Karpas-422 (cell line): ENCODE measurements around the gene SMYD3. TPM values are rescaled to one million over a fixed set of nuclear protein-coding genes. Genes with fewer than 3 reads are reported as not detected.

ENCODE experiments used
- DNase-seq: peaks from one replicate; pipeline ENCODE4 v3.0.0-alpha.2; 2015
- H2AFZ ChIP-seq: fragments of 200-600 bp; sonication (generic); 2 replicates; pipeline ENCODE4 v1.6.1; 2014; ENCODE audit warnings: antibody characterized with exemption, low read length, mixed read lengths
- H3K27ac ChIP-seq: fragments of 200-600 bp; sonication (generic); 2 replicates; pipeline ENCODE4 v1.5.1; 2014; ENCODE audit warnings: mild to moderate bottlenecking, low read length, moderate library complexity
- H3K27me3 ChIP-seq: fragments of 200-600 bp; sonication (generic); 2 replicates; pipeline ENCODE4 v1.6.1; 2014; ENCODE audit warnings: low read length, mixed read lengths
- H3K36me3 ChIP-seq: fragments of 200-600 bp; sonication (generic); 2 replicates; pipeline ENCODE4 v1.6.1; 2014; ENCODE audit warnings: low read length, mixed read lengths; ENCODE audit not compliant: insufficient read depth
- H3K4me1 ChIP-seq: fragments of 200-600 bp; sonication (generic); 2 replicates; pipeline ENCODE4 v1.6.1; 2014; ENCODE audit warnings: mild to moderate bottlenecking, low read length, mixed read lengths
- H3K4me2 ChIP-seq: fragments of 200-600 bp; sonication (generic); 2 replicates; pipeline ENCODE4 v1.6.1; 2014; ENCODE audit warnings: low read length, low read depth, mild to moderate bottlenecking; ENCODE audit not compliant: poor library complexity, severe bottlenecking
- H3K4me3 ChIP-seq: fragments of 200-600 bp; sonication (generic); 2 replicates; pipeline ENCODE4 v1.5.1; 2014; ENCODE audit warnings: mild to moderate bottlenecking, antibody characterized with exemption, low read length, mixed read lengths
- H3K79me2 ChIP-seq: fragments of 200-600 bp; sonication (generic); 2 replicates; pipeline ENCODE4 v1.6.1; 2014; ENCODE audit warnings: mild to moderate bottlenecking, low read length, mixed read lengths
- H3K9ac ChIP-seq: fragments of 200-600 bp; sonication (generic); 2 replicates; pipeline ENCODE4 v1.6.0; 2014; ENCODE audit warnings: low read length
- H3K9me2 ChIP-seq: fragments of 200-600 bp; sonication (generic), shearing (Covaris generic); replicated peaks from 2 replicates; pipeline ENCODE4 v1.6.0; 2014; ENCODE audit warnings: mild to moderate bottlenecking, low read length, moderate library complexity; ENCODE audit not compliant: insufficient read depth
- H3K9me3 ChIP-seq: fragments of 300-700, 200-600 bp; sonication (generic); 2 replicates; pipeline ENCODE4 v1.6.1; 2014; ENCODE audit warnings: low read length, mixed read lengths
- H4K20me1 ChIP-seq: fragments of 200-600 bp; sonication (generic); 2 replicates; pipeline ENCODE4 v1.6.1; 2014; ENCODE audit warnings: mild to moderate bottlenecking, antibody characterized with exemption, low read length, low read depth; ENCODE audit not compliant: insufficient read depth
- total RNA-seq: library from RNA; depleted of rRNA; stranded (reverse); fragments of >200 nt; shearing (Covaris generic); gene quantifications from 2 replicates; pipeline ENCODE4 v1.2.3, GENCODE V29; 2014; ENCODE audit warnings: low replicate concordance

SMYD3 gene
- total RNA-seq, 1 experiment from 2014 or later: 67.1 TPM

DNA sequence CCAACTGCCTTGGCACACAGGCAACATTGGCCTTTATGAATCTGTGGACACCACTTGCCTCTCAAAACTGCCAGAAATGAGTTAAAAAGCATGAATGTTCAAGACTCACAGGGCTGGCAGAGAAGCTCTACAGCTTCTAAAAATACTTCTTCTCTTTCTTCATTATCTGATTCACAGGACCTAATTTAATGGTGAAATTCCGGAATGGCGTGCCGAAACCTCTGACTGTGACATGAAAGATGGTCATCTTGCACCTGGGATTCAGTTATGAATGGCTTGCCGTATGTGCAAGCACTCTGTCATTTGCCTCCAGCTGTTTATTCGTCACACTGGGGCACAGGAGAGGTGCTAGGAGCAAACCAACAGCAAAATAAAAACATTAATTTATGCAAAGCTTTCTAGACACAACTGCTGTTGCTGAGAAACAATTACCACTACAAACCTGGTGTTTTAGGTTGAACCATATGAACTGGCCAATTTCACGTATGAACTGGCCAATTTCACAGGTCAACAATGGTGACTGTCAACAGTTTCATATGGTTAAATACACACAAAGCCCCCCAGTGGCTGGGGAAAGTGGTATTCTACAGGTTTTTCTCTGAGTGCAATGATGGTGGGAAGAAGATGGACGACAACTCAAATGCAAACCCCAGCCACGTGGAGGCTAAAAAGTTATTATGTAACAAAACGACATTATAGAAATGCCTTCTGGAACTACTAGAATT is 704.0 kb downstream of the SMYD3 start:
- H3K79me2 ChIP-seq: no peaks in the 10 kb centered on the region
- no peak overlapping the region for H3K9ac ChIP-seq
- H3K9me2 ChIP-seq: no peaks in the 10 kb centered on the region
- no peak overlapping the region for H3K4me3 ChIP-seq
- peaks cover 47% of the 10 kb centered on the region for H3K4me1 ChIP-seq
- no peaks in the 10 kb centered on the region for H3K9me3 ChIP-seq
- H2AFZ ChIP-seq: no peak overlapping the region
- H3K36me3 ChIP-seq: no peaks in the 10 kb centered on the region
- no peaks in the 10 kb centered on the region for H3K27me3 ChIP-seq
- H4K20me1 ChIP-seq: no peaks in the 10 kb centered on the region
- H3K4me2 ChIP-seq: no peak overlapping the region
- no peak overlapping the region for H3K27ac ChIP-seq
- DNase-seq: no peak

DNA sequence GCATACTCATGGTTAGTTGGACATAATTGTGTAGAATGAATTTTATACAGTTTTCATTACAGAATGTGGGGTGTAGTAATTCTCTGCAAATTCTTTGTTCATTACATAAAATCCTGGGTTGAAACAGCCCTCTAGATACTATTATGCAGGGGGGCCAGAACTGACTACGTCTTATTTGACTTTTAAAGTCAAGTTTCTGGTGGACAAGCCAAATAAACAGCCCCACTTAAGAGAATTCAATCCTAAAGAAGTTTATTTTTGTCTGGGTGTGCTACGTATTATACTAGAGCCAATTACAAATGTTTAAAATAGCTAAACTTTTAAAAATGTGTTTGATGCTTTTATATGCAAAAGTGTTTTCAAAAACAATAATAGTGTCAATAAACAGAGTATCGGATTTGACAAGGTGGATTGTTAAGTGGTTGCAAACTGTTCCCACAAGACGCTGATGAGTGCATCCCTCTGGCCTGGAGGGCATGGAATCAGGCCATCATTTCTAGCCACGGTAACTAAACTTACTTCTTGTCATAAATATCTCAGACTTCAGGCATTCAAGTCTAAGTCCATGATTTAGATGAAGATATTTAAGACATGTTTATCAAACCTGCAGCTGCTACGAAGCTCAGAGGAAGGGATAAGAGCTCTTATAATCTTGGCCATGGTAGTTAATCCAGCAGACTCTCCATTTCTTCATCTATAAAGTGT is 706.0 kb downstream of the SMYD3 start:
- Histone ChIP-seq H3K4me3 (no peak overlapping the region), H3K27ac (no peak overlapping the region), H3K9ac (no peak overlapping the region), H3K36me3 (no peaks in the 10 kb centered on the region), H3K4me1 (peaks cover 28% of the 10 kb centered on the region), H4K20me1 (no peaks in the 10 kb centered on the region), H3K27me3 (no peaks in the 10 kb centered on the region), H3K9me3 (no peaks in the 10 kb centered on the region), H3K9me2 (no peaks in the 10 kb centered on the region), H2AFZ (no peak overlapping the region), H3K4me2 (no peak overlapping the region), H3K79me2 (no peaks in the 10 kb centered on the region)
- DNase-seq: no peak

DNA sequence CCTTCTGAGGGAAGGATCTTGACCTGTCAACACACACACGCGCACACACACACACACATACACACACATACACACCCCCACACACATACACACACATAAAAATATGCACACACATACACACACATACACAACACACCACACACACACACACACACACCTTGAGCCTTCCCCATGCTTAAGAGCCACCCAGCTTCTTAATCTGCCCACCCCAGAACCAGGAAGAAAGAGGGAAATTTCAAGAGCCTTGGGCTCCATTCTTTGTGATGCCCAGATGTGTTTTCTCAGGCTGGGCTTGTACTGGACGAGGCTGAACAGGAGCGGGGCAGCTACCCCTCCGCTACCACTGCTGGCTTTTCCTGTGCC is 708.7 kb downstream of the SMYD3 start:
- no peak overlapping the region for H2AFZ ChIP-seq
- no peaks in the 10 kb centered on the region for H4K20me1 ChIP-seq
- H3K27me3 ChIP-seq: no peaks in the 10 kb centered on the region
- no peak overlapping the region for H3K4me2 ChIP-seq
- H3K9me3 ChIP-seq: no peaks in the 10 kb centered on the region
- peaks cover 27% of the 10 kb centered on the region for H3K4me1 ChIP-seq
- no peak overlapping the region for H3K9ac ChIP-seq
- H3K4me3 ChIP-seq: no peak overlapping the region
- no peaks in the 10 kb centered on the region for H3K9me2 ChIP-seq
- no peaks in the 10 kb centered on the region for H3K36me3 ChIP-seq
- no peak for DNase-seq
- no peak overlapping the region for H3K27ac ChIP-seq
- no peaks in the 10 kb centered on the region for H3K79me2 ChIP-seq

DNA sequence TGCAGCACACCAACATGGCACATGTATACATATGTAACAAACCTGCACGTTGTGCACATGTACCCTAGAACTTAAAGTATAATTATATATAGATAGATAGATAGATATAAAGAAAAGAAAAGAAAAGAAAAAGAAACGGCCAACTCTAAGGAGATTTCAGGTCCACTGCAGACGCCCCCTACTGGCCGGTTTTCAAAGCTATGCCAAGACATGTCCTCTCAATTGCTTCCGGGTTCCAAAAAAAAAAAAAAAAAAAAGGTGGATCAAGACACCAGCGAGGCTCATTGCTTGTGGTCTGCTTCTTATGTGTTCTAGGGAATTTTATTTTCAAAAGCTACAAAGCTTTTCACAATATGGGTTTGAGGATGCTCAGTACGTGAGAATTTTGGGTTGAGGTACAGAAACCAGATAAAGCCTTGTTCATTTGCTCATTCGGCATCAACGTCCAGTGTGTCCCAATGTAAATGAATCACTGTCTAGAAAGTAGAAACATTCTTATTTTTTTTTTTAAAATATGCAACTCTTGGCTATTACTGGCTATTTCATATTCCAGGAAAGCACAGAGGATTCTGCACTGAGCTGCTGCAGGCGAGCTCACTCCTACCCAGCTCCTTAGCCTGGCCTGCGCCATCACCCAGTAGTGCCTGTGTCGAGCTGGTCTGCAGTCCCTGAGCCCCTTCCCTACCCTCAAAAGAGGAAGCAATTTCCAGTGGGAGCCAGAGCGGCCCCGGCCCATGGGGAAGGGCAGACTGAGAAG is 709.3 kb downstream of the SMYD3 start:
- Histone ChIP-seq H3K27me3 (no peaks in the 10 kb centered on the region), H3K9me2 (no peaks in the 10 kb centered on the region), H3K36me3 (no peaks in the 10 kb centered on the region), H3K9me3 (no peaks in the 10 kb centered on the region), H3K4me3 (no peak overlapping the region), H3K9ac (no peak overlapping the region), H4K20me1 (no peaks in the 10 kb centered on the region), H2AFZ (no peak overlapping the region), H3K4me1 (peaks cover 27% of the 10 kb centered on the region), H3K4me2 (no peak overlapping the region), H3K79me2 (no peaks in the 10 kb centered on the region), H3K27ac (no peak overlapping the region)
- peak; percentile 86 for DNase-seq

DNA sequence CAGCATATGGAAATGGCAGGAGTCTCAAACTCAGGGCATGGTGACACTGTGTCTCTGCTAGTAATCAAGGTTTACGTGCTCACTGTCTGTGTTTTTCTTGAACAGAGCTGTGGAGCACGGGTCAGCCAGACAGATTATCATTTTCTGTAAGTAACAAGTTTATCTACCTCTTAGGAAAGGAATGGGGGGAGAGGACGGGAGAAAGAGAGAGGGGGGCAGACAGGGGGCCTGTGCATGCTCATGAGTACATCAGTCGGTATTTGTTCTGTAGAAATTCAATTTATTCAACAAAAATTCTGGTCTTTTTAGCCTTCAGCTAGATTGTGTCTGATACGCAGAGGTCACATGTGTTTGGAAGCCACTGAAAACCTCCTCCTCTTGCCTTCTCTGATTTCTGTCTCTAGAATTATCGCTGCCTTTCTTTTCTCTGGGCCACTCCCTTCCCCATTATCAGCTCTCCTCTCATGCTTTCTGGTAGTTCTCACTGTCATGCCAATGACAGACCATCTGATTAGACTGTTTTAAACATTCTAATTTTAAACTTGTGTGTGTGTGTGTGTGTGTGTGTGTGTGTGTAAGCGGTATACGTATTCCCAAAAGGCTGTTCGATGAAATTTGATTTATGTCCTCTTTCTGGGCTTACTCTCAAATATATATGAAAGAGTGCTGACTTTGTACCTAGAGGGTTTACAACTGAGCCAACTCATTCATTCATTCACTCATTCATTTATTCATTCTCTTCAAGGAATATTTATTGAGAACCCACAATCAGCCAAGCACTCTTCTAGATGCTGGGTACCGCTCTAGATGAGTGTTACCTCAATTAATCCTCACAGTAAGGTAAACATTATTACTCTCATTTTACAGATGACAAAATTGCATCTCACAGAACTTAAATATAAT is 715.4 kb downstream of the SMYD3 start:
- no peak overlapping the region for H3K4me3 ChIP-seq
- DNase-seq: no peak

DNA sequence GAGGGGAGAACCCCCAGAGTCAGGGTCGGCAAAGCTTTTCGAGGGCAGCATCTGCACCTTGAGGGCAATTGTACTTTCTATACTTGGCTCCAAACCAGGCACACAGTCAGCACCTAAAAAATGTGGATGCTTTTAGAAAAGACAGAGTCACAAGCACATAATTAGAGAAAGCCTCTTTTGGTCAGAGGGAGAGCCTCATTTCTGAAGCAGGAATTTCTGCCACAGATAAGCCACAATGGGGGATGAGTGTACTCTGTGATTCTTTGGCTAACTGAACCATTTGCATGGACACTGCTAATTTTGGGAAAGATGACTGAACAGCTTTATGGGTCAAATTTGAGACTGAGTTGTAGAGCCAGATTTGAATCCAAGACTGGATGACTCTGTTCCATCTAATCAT is 716.6 kb downstream of the SMYD3 start:
- H3K9me3 ChIP-seq: no peaks in the 10 kb centered on the region
- no peaks in the 10 kb centered on the region for H3K27me3 ChIP-seq
- no peaks in the 10 kb centered on the region for H4K20me1 ChIP-seq
- no peak overlapping the region for H3K27ac ChIP-seq
- H3K9me2 ChIP-seq: no peaks in the 10 kb centered on the region
- peaks cover 12% of the 10 kb centered on the region for H3K4me1 ChIP-seq
- H3K79me2 ChIP-seq: no peaks in the 10 kb centered on the region
- H3K4me3 ChIP-seq: no peak overlapping the region
- no peak overlapping the region for H3K9ac ChIP-seq
- DNase-seq: no peak
- no peak overlapping the region for H2AFZ ChIP-seq
- H3K36me3 ChIP-seq: no peaks in the 10 kb centered on the region
- no peak overlapping the region for H3K4me2 ChIP-seq

More for the DNA sequence above, 715.4 kb downstream of the SMYD3 start:
- H3K27ac ChIP-seq: no peak overlapping the region
- no peak overlapping the region for H2AFZ ChIP-seq
- H4K20me1 ChIP-seq: no peaks in the 10 kb centered on the region
- no peaks in the 10 kb centered on the region for H3K79me2 ChIP-seq
- peaks cover 12% of the 10 kb centered on the region for H3K4me1 ChIP-seq
- H3K36me3 ChIP-seq: no peaks in the 10 kb centered on the region
- H3K9ac ChIP-seq: no peak overlapping the region
- H3K9me2 ChIP-seq: no peaks in the 10 kb centered on the region
- H3K4me2 ChIP-seq: no peak overlapping the region
- H3K27me3 ChIP-seq: no peaks in the 10 kb centered on the region
- no peaks in the 10 kb centered on the region for H3K9me3 ChIP-seq

DNA sequence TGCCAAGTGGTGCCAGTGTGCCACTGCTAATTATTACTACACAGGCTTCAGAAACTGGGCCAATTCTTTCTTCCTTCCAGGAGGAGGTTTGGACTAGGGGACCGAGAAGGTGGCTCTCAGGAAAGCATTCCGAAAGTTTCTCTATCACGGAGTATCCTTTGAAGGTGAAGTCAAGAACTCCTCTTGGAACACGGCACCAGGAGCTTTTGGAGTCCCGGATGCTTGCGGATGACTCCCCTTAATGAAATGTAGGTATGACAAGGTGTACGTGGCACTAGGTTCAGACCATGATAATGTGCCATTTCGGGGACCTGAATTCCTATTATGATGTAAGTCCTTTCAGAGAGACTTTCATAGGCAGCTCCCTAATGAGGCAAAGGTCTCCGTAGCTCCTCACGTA is 718.2 kb downstream of the SMYD3 start:
- Histone ChIP-seq H3K4me3 (no peak overlapping the region), H3K4me1 (no peaks in the 10 kb centered on the region), H3K9ac (no peak overlapping the region), H3K27ac (no peak overlapping the region), H2AFZ (no peak overlapping the region), H3K9me2 (no peaks in the 10 kb centered on the region), H3K79me2 (no peaks in the 10 kb centered on the region), H4K20me1 (no peaks in the 10 kb centered on the region), H3K9me3 (no peaks in the 10 kb centered on the region), H3K36me3 (no peaks in the 10 kb centered on the region), H3K27me3 (no peaks in the 10 kb centered on the region), H3K4me2 (no peak overlapping the region)
- DNase-seq: no peak
